ENCODE results near the gene RPL28.

RPL28 gene

GRCh38 chr19:55353803-55354697 lies 31.7 kb upstream of the RPL28 start:
- DNase-seq, result peak; percentile 56

- DNase-seq, result no peak
These were observed 31.0 kb upstream of the RPL28 start, which contains the start of gene COX6B2 for GRCh38 chr19:55354698-55355212. Gene COX6B2 (minus strand): TSS chr19:55354719. CDS start chr19:55354521, 198 bp downstream.

- no peak for DNase-seq
These were observed 30.4 kb upstream of the RPL28 start for GRCh38 chr19:55355213-55355821.

GRCh38 chr19:55358493-55358892 lies 27.2 kb upstream of the RPL28 start:
- no peak for DNase-seq

- DNase-seq, result no peak
These were observed 26.5 kb upstream of the RPL28 start for GRCh38 chr19:55358943-55359908.

- no peak for DNase-seq
These were observed 24.8 kb upstream of the RPL28 start for GRCh38 chr19:55360902-55361301.

- no peak for DNase-seq
These were observed 23.4 kb upstream of the RPL28 start for GRCh38 chr19:55362174-55362989.

DNA sequence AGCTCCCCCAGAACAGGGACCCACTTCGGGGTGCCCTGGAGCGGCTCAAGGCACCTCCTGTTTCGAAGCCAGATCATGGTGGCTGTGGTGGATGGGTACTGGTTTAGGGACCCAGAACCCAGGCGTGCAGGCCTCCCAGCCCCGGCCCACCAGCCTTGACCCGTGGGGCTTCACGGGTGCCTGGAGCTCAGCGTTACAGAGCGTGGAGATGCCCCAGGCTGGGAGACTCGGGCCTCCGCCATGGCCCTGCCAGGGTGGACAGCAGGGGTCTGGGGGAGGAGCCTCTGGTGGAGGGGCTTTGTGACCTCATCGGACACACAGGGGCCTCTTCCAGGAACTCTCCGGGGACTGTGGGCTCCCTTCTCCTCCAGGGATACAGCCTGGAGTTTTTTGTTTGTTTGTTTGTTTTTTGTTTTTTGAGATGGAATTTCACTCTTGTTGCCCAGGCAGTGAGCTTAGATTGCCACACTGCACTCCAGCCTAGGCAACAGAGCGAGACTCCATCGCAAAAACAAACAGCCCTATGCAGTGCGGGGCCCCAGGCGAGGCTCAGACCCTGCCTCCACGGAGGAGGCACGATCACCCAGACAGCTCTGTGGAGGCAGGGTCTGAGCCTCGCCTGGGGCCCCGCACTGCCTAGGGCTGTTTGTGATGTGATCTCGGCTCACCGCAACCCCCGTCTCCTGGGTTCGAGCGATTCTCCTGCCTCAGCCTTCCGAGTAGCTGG lies 22.6 kb upstream of the RPL28 start, which contains the start of gene GARIN5B:
Gene GARIN5B, minus strand, starts transcription at position 271 of the 727 bp plus-strand sequence. Its CDS starts 194 bp downstream, at position 77.
- no peak for DNase-seq

DNA sequence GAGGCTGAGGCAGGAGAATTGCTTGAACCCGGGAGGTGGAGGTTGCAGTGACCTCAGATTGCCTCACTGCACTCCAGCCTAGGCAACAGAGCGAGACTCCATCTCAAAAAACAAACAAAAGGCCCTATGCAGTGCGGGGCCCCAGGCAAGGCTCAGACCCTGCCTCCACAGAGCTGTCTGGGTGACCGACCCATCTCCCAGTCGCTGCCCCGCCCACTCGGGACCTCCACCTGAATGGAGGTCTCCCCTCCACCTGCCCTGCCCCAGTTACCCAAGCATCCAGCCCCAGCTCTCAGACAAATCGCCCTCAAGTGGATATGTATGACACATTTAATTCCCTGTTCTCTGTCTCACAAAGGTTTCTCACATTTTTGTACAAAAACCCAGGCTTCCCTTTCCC lies 20.5 kb upstream of the RPL28 start:
- no peak for DNase-seq

GRCh38 chr19:55365964-55366363 lies 19.8 kb upstream of the RPL28 start:
- DNase-seq, result no peak

- DNase-seq, result no peak
These were observed 18.9 kb upstream of the RPL28 start for GRCh38 chr19:55366790-55367189.

DNA sequence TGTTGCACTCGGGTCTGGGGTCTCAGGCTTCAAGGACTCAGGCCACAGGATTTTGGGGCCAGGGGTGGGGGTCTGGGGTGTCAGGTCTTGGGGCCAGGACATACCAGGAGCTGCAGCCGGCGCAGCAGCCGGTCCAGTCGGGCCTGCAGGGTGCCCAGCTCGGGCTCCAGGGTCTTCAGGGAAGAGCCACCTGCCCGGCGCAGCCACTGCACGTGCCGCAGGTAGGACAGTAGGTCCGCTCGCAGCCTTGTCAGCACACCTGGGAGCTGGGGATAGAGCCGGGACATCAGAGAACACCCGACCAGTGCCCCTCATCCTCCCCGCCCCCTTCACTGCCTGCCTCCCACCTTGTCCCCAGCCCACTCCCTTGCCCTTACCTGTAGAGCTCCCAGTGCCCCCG lies 17.6 kb upstream of the RPL28 start:
- no peak for DNase-seq

GRCh38 chr19:55368701-55369563 lies 16.8 kb upstream of the RPL28 start:
- DNase-seq, result no peak

GRCh38 chr19:55369653-55370304 lies 16.0 kb upstream of the RPL28 start:
- peak; percentile 41 for DNase-seq

GRCh38 chr19:55370305-55370988 lies 15.3 kb upstream of the RPL28 start, which contains the start of gene IL11:
Gene IL11 (minus strand): TSS chr19:55370463. CDS start chr19:55370310, 153 bp downstream.
- no peak for DNase-seq

GRCh38 chr19:55372316-55373081 lies 13.2 kb upstream of the RPL28 start:
- DNase-seq, result peak; percentile 28

- no peak for DNase-seq
These were observed 12.3 kb upstream of the RPL28 start for GRCh38 chr19:55373306-55373992.

Measured in stimulated activated CD4-positive, alpha-beta T cell treated with anti-CD3 and anti-CD28 coated beads, Interleukin-1b, Interleukin-23, amount 100 ng/mL, for 48 hours (primary cell).